ENCODE measurements around the gene ECM2. TPM values are rescaled to one million over a fixed set of nuclear protein-coding genes. Genes with fewer than 3 reads are reported as not detected.

The ECM2 gene
- total RNA-seq, result 0.59 and 0.65 TPM in 2 replicates

DNA sequence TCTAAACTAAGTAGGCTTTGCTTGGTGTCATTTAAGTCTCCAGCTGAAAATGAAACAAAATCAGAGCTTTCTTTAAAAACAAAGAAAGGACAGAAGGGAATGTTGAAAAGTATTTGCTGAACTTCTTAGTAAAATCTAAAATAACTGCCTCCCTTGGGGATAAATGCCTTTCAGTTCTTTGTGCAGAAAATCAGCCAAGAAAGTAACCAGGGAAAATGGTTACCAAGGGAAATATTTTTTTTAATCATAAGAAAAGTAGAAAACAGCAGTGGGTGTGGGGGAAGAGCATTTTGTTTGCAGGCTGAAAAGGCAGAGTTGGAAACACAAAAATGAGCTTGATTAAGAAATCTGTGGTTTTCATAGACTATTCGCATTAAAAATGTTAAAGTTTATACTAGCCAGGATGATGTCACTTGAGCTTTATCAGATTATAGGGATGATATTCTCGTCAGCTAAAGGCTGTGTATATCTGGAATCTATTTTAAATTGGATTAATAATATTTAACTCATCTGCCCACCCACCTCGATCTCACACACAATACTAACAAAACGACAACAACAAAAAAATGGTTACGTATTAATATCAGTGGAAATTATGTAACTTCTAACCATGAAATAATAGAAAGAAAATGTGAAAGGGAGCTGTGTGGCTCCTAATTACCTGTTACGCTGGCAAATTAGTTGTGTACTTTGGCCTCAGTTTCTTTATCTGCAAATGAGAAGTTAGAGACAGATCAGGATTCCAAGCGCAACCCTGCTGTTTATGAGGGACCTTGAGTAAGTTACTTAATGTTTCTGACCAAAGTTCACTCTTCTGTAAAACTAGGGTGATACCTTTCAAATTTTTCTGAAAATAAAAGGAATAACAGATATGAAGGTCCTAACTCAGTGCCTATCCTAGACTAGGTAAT, at the start of gene ECM2:
Gene ECM2, minus strand, starts transcription at position 51 of the 911 bp plus-strand sequence. CDS start 13,124 bp downstream, outside the sequence.

DNA sequence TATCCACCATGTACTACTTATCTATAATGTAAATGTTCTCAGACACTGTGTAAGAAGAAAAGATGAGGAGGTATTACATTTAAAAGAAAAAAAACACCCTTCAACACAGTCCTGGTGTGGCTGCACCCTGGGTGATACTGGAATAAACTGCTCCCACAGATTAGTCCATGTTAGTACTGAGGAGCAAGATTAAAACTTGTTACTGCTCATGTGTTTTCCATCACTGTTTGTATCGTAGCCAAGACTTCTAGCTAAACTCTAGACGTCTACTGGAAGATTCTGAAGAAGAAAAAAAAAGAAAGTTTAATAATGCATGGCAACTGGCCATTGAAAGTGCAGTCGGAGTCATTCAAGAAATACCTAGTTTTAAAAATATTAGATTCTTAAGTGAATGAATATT, 53.5 kb downstream of the ECM2 start, which contains the start of gene ASPN:
Gene ASPN, minus strand, starts transcription at position 178 of the 400 bp plus-strand sequence.

Other genes starting within 250 kb of the ECM2 start
- 468 and 483 TPM in 2 replicates for gene IARS1, start 242.3 kb downstream of the ECM2 start, total RNA-seq
- 28.2 and 35.5 TPM in 2 replicates for gene NOL8, start 210.6 kb downstream of the ECM2 start, total RNA-seq
- 2.1 and 4.7 TPM in 2 replicates for gene CENPP, start 210.0 kb downstream of the ECM2 start, total RNA-seq
- 0.59 TPM in 1 of 2 replicates, not detected in the other for gene OGN, start 131.4 kb downstream of the ECM2 start, total RNA-seq
- gene OMD, start 111.5 kb downstream of the ECM2 start, total RNA-seq, result not detected in 2 replicates
- 0.05 TPM in 1 of 2 replicates, not detected in the other for gene ASPN, start 53.5 kb downstream of the ECM2 start, total RNA-seq
- gene IPPK, start 134.1 kb upstream of the ECM2 start, total RNA-seq, result 19.0 and 25.6 TPM in 2 replicates
- gene BICD2, start 228.8 kb upstream of the ECM2 start, total RNA-seq, result 45.1 and 77.2 TPM in 2 replicates

Data from smooth muscle cell of the umbilical artery (primary cell).